GM21529 (cell line): Measurements from ENCODE around the gene GMDS.

Experiments
- ATAC-seq: cut with Tn5 transposase; IDR thresholded peaks from one replicate; pipeline ENCODE4 v1.9.1; 2021; ENCODE audit not compliant: unreplicated experiment

GMDS gene

DNA sequence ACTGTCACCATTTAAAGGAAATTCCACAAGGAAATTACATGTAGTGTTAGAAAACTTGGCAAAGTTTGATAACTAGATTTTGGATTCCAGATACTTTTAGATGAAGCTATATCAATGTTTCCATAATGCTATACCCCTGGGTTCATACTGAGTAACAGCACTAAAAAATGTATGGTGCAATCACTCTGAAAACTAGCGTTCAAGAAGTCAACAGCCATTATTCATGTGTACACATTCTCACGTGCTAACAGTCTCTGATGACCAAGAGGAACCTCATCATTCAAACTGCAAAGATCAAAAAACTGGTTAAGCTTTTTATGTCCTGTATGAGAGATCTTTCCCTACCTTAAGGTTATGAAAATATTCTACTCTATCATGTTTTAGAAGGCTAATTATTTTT, 197.6 kb downstream of the GMDS start:
- ATAC-seq: no peak

DNA sequence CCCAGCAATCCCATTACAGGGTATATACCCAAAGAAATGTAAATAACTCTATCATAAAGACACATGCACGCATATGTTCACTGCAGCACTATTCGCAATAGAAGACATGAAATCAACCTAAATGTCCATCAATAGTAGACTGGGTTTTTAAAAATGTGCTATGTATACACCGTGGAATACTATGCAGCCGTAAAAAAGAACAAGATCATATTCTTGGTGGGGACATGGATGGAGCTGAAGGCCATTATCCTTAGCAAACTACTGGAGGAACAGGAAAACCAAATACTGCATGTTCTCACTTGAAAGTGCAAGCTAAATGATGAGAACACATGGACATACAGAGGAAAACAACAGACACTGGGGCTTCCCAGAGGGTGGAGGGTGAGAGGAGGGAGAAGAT, 201.2 kb downstream of the GMDS start:
- no peak for ATAC-seq

DNA sequence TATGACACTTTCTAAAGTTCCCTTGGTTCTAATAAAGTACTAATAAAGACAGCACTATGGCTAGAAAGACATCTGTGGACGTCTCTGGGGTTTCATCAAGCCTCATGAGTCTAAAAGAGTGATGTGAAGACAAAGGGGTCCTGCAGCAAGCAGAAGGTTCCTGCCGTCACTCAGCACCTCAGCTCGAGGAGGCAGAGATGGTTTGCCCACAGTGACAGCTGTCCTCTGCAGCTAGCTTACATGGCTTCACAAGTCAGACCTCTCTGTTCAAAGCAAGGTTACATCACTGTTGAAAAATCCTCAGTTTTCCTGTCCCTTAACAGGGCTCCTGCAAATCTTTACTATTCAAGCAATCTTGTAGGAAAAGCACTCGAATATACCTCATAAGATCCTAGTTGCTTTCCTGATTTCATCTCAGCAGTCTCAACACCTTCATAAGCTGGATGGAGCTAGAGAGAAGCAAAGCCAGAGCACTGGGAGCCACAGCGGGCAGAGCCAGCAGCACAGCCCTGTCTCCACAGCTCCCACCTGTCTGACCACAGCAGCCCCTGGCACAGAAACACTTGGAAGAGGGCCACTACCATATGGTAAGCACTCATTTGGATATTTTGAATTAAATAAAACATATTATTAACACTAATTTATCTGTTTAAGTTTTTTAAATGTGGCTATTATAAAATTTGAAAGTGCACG, 202.3 kb downstream of the GMDS start:
- no peak for ATAC-seq

- no peak for ATAC-seq
Measured at GRCh38 chr6:2038092-2038491, 207.3 kb downstream of the GMDS start.

DNA sequence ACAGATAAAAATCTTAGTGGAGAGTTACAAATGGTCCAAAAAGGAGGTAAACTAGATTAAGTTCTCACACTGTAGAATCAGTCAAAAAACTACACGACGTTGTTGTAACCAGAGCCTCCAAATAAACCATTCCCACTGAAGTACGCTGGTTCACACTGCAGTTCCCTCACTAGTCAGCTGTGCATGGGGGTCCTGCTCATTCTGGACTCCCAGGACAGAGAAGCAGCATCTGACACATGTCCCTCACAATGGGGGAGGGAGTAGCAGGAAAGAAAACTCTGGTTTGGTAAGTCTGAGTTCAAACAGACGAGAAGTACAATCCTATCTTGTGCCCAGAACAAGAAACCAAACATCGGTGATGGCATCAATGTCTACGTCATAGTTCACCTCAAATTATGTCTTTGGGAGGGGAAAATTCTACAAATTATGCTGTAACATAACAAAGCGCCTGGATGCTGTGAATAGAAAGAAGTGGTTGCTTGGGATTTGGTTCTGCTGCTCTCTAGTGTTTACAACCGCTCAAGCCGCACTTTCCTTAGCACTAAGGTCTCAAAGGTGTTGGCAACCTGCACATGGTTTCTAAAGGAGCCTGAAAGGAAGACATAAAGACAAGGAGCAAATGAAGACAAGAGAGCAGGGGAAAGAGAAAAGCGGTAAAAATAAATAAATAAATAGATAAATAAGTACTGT, 208.0 kb downstream of the GMDS start:
- ATAC-seq: no peak

GRCh38 chr6:2036710-2037023, 208.7 kb downstream of the GMDS start:
- ATAC-seq: no peak

- no peak for ATAC-seq
Measured at GRCh38 chr6:2035826-2036709, 209.3 kb downstream of the GMDS start.

DNA sequence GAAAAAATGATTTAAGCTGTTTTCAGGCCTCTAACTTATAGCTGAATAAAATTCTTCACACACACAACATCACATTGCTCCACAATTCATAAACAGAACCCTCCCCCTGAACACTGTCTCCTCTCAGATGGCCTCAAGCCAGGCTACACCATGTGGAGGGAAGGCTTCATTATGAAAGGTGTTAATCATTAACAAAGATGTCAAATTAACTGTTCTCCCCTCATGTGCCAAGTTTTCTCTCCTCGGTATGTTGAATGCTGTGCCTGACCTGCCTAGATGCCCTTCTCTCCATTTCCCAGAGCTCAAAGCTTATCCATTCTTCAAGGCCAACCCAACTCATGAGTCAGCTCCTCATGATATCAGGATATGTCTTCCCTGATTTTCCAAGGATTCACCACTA, 210.4 kb downstream of the GMDS start:
- ATAC-seq: no peak

DNA sequence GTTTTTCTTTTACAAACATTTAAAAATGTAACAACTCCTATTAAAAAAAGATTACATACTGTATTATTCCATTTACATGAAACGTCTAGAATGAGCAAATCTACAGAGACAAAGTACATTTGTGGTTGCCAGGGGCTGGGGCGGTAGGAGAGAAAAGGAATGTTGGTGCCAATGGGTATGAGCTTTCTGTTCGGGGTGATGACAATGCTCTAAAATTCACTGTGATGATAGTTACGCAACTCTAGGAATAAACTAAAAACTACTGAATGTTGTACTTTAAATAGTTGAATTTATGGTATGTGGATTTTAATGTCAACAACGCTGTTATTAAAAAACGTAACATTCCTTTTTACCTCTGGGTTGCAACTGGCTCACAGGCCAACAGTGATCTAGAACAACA, 211.1 kb downstream of the GMDS start:
- ATAC-seq: no peak

DNA sequence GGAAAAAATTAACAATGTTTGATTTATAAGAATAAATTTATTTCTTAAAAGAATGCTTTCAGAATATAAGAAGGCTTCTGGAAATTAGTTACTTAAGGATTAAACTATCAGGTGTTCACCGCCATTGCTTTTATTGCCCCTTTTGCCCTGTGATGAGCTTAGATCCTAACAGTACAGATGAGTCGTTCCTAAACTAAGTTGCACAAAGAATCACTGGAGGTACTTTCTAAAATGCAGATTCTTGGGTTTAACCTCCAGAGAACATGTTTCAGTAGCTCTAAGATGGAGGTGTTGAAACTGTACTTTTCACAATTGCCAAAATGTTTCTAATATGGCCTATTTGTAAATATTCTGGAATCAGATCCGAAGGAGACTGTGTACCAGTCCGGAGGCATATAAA, 211.9 kb downstream of the GMDS start:
- no peak for ATAC-seq

GRCh38 chr6:2030682-2031244, 214.6 kb downstream of the GMDS start:
- no peak for ATAC-seq

DNA sequence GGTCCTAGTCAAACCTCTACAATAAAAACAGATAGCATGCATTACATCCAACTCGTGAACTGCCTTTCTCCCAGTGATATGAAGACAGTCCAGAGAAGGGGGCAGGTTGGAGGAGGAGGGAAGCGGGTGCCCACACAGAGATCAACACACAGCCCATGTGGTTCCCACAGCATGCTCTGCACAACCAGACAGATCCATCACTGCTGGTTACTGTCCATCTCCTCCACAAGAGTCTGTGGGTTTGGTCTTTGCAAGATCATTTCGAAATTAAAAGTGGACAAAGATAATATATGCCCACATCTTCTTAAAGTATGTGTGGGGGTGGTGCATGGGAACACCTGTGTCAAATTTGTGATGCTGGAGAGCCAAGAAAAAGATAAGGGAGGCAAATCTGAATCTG, 215.5 kb downstream of the GMDS start:
- ATAC-seq: no peak

GRCh38 chr6:2029130-2029794, 216.1 kb downstream of the GMDS start:
- ATAC-seq: no peak

GRCh38 chr6:2028457-2029038, 216.9 kb downstream of the GMDS start:
- peak; percentile 83 for ATAC-seq

- ATAC-seq: no peak
Measured at GRCh38 chr6:2026133-2026532, 219.3 kb downstream of the GMDS start.

GRCh38 chr6:2021713-2022125, 223.7 kb downstream of the GMDS start:
- ATAC-seq: no peak

- no peak for ATAC-seq
Measured at GRCh38 chr6:2020909-2021308, 224.5 kb downstream of the GMDS start.

DNA sequence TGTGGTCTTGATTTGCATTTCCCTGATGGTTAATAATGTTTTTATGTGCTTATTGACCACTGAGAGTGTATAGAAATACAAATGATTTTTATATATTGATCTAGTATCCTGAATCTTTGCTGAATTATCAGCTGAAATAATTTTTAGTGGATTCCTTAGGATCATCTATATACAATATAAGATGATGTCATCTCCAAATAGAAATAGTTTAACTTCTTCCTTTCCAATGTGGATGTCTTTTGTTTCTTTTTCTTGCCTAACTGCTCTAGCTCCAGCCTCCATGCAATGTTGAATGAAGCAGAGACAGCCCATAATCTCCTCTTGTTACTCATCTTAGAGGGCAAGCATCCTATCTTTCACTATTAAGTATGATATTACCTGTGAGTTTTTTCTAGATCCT, 226.4 kb downstream of the GMDS start:
- ATAC-seq: no peak

DNA sequence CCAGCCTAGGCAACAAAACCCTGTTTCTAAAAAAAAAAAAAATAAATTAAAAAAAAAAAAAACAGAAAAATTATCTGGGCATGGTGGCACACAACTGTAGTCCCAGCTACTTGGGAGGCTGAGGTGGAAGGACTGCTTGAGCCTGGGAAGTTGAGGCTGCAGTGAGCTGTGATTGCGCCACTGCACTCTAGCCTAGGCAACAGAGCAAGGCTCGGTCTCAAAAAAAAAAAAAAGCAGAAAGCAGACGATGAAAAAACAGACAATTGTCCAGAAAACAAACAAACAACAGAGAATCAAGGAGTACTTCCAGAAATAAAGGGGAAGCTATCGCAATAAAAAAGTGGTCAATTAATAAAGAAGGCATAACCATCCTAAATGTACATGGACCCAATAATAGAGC, 229.4 kb downstream of the GMDS start:
- ATAC-seq: no peak

GRCh38 chr6:2008383-2008976, 236.9 kb downstream of the GMDS start:
- no peak for ATAC-seq
